K562 (cell line): ENCODE results near the gene GBF1. TPM values are rescaled to one million over a fixed set of nuclear protein-coding genes. Genes with fewer than 3 reads are reported as not detected.

Experiments used
- ATAC-seq: fragments of 200-7000 bp; cut with Tn5 transposase; 3 replicates; pipeline ENCODE4 v1.9.1; 2020; ENCODE audit warnings: moderate library complexity
- BruUV-seq: library from RNA; stranded (reverse); fragments of 400-500 nt; replicated peaks from 2 replicates; lab custom pipeline; 2021; lab: Mats Ljungman, UMichigan
- CTCF ChIA-PET: fragments of 300-600 bp; formaldehyde crosslinking; extraction: SDS; loops from one replicate; lab custom pipeline; 2021; ENCODE audit warnings: low intra/inter-chr PET ratio; lab: Yijun Ruan, JAX
- POLR2A ChIA-PET: fragments of 300-600, 350-650 bp; sonication (Branson Sonifier 250); formaldehyde crosslinking; extraction: SDS; loops from one replicate; lab custom pipeline; 2021; ENCODE audit warnings: antibody characterized with exemption, inconsistent platforms; lab: Yijun Ruan, JAX
- DNase-seq, 4 experiments: peaks; one replicate each; pipeline versions ENCODE4 v3.0.0 to v3.0.0-alpha.2; 2011 to 2018; ENCODE audit warnings: low spot score in 3 of 4, mixed read lengths in 3 of 4; ENCODE audit errors: extremely low read depth in 1 of 4
- FAIRE-seq: peaks from 2 replicates; lab custom pipeline; 2011; peaks lifted over from hg19 to GRCh38; lab: Jason Lieb, UNC
- H2AFZ ChIP-seq: 2 replicates; pipeline ENCODE4 v1.6.0; 2011; ENCODE audit warnings: low read depth, low read length, control low read depth, inconsistent platforms
- H3K27ac ChIP-seq: fragments of 200-600 bp; 3 replicates; pipeline ENCODE4 v1.8.0; 2011; ENCODE audit warnings: low read depth, mild to moderate bottlenecking, control low read depth, inconsistent platforms, low read length, moderate library complexity, mixed read lengths; ENCODE audit errors: extremely low read depth
- H3K27me3 ChIP-seq, 2 experiments: fragments of 300-600 bp in 1 of 2; 2 replicates in 1 of 2; 3 replicates in 1 of 2; pipeline versions ENCODE4 v1.6.0 to v1.8.0; 2011; ENCODE audit warnings: inconsistent platforms in 2 of 2, low read length in 2 of 2, mild to moderate bottlenecking in 1 of 2, mixed read lengths in 1 of 2, moderate library complexity in 1 of 2; ENCODE audit not compliant: control insufficient read depth in 2 of 2, insufficient read depth in 2 of 2
- H3K36me3 ChIP-seq: fragments of 300-600 bp; 3 replicates; pipeline ENCODE4 v1.8.0; 2011; ENCODE audit warnings: mild to moderate bottlenecking, low read length, inconsistent platforms; ENCODE audit not compliant: control insufficient read depth, insufficient read depth
- H3K4me1 ChIP-seq, 2 experiments: fragments of 200-600 bp in 1 of 2; replicated peaks in 1 of 2; 2 replicates in 1 of 2; 3 replicates in 1 of 2; pipeline versions ENCODE4 v1.5.1 to v1.8.0; 2011; ENCODE audit warnings: inconsistent platforms in 2 of 2, low read length in 2 of 2, mild to moderate bottlenecking in 1 of 2, mixed read lengths in 1 of 2, moderate library complexity in 1 of 2; ENCODE audit not compliant: control insufficient read depth in 2 of 2, insufficient read depth in 2 of 2
- H3K4me2 ChIP-seq: 2 replicates; pipeline ENCODE4 v1.6.1; 2011; ENCODE audit warnings: low read length, control low read depth, inconsistent platforms, mixed read lengths; ENCODE audit not compliant: insufficient read depth
- H3K4me3 ChIP-seq: fragments of 200-600 bp; sonication (generic), shearing (Covaris generic); 2 replicates; pipeline ENCODE4 v1.5.1; 2016; ENCODE audit warnings: control low read depth, inconsistent platforms
- H3K79me2 ChIP-seq: fragments of 200-600 bp; 3 replicates; pipeline ENCODE4 v1.8.0; 2011; ENCODE audit warnings: low read length, inconsistent platforms; ENCODE audit not compliant: control insufficient read depth, insufficient read depth
- H3K9ac ChIP-seq, 2 experiments: 2 replicates each; pipeline versions ENCODE4 v1.6.0 to v1.6.1; 2011; ENCODE audit warnings: low read depth in 2 of 2, low read length in 2 of 2, control low read depth in 1 of 2, inconsistent platforms in 1 of 2, mild to moderate bottlenecking in 1 of 2, mixed read lengths in 1 of 2; ENCODE audit not compliant: insufficient read depth in 1 of 2
- H3K9me1 ChIP-seq: one replicate; pipeline ENCODE4 v1.6.0; 2011; ENCODE audit warnings: inconsistent platforms, mild to moderate bottlenecking, low read length, moderate library complexity; ENCODE audit not compliant: control insufficient read depth, insufficient read depth
- H3K9me3 ChIP-seq: replicated peaks from 2 replicates; pipeline ENCODE4 v1.5.1; 2011; ENCODE audit warnings: low read depth, low read length, inconsistent platforms; ENCODE audit not compliant: control insufficient read depth, insufficient read depth
- H4K20me1 ChIP-seq: replicated peaks from 2 replicates; pipeline ENCODE4 v1.6.1; 2011; ENCODE audit warnings: low read length, inconsistent platforms, mixed read lengths; ENCODE audit not compliant: control insufficient read depth, insufficient read depth
- CHD4 ChIP-seq: fragments of 200-600 bp; sonication (generic); IDR thresholded peaks from 3 replicates; pipeline ENCODE4 v1.6.1; 2012; ENCODE audit warnings: low read depth, mild to moderate bottlenecking, mixed read lengths, low read length, inconsistent platforms; ENCODE audit not compliant: insufficient read depth, insufficient replicate concordance, poor library complexity, severe bottlenecking
- E2F1 ChIP-seq: sonication (generic); formaldehyde crosslinking; IDR thresholded peaks from 2 replicates; pipeline ENCODE4 v1.8.1; 2023; ENCODE audit warnings: mild to moderate bottlenecking, missing genetic modification reagents, moderate library complexity
- ETV5 ChIP-seq: sonication (generic); formaldehyde crosslinking; IDR thresholded peaks from 2 replicates; pipeline ENCODE4 v1.4.0; 2020; ENCODE audit warnings: low read depth, mild to moderate bottlenecking, missing genetic modification reagents
- ILF3 ChIP-seq: fragments of 450-650 bp; IDR thresholded peaks from 2 replicates; pipeline ENCODE4 v1.6.1; 2018; ENCODE audit warnings: antibody characterized with exemption, mild to moderate bottlenecking, moderate library complexity, borderline replicate concordance
- NCOA2 ChIP-seq, 2 experiments: fragments of 450-650 bp; IDR thresholded peaks; 2 replicates each; pipeline ENCODE4 v1.6.1; 2018; ENCODE audit warnings: mild to moderate bottlenecking in 2 of 2, moderate library complexity in 1 of 2; ENCODE audit not compliant: partially characterized antibody in 2 of 2
- PTBP1 ChIP-seq: fragments of 200-400 bp; formaldehyde crosslinking; IDR thresholded peaks from 2 replicates; pipeline ENCODE4 v1.6.1; 2017; ENCODE audit warnings: low read depth, low read length
- XRCC5 ChIP-seq: fragments of 200-400 bp; formaldehyde crosslinking; IDR thresholded peaks from 2 replicates; pipeline ENCODE4 v1.6.1; 2017; ENCODE audit warnings: low read depth, mild to moderate bottlenecking, low read length
- ZNF121 ChIP-seq: sonication (generic); formaldehyde crosslinking; conservative IDR thresholded peaks from 2 replicates; pipeline ENCODE4 v1.8.0; 2022; ENCODE audit warnings: missing genetic modification reagents
- ZNF518B ChIP-seq: fragments of 250-450 bp; sonication (Bioruptor Pico); IDR thresholded peaks from 2 replicates; pipeline ENCODE4 v1.5.0; 2021; ENCODE audit warnings: mild to moderate bottlenecking, moderate library complexity
- ZNF583 ChIP-seq: fragments of 250-450 bp; sonication (Bioruptor Pico); IDR thresholded peaks from 2 replicates; pipeline ENCODE4 v1.4.0; 2020
- ZNF707 ChIP-seq: fragments of 250-450 bp; sonication (Bioruptor Pico); conservative IDR thresholded peaks from 2 replicates; pipeline ENCODE4 v1.8.0; 2022; ENCODE audit warnings: inconsistent platforms, mild to moderate bottlenecking, moderate library complexity
- ZNF830 ChIP-seq: fragments of 250-450 bp; sonication (Bioruptor Pico); IDR thresholded peaks from 2 replicates; pipeline ENCODE4 v1.5.0; 2021; ENCODE audit warnings: mild to moderate bottlenecking
- WGBS: fragments of 100-300 bp; shearing (Covaris generic); methylation state at CpG from one replicate; pipeline ENCODE4 v1.1.6; 2016; ENCODE audit warnings: low coverage, mixed read lengths; ENCODE audit not compliant: insufficient coverage; ENCODE audit errors: missing lambda C conversion rate; 5-methylcytosine and 5-hydroxymethylcytosine counted together
- in situ Hi-C: fragments of 300-500 bp; cut with MboI; formaldehyde crosslinking; loops from 4 replicates; pipeline ENCODE4 v1.15.0; 2018; ENCODE audit warnings: inconsistent platforms, mixed read lengths
- intact Hi-C: fragments of 100-400 bp; cut with micrococcal nuclease; formaldehyde crosslinking; loops from 2 replicates; pipeline ENCODE4 v1.14.2; 2022
- polyA plus RNA-seq, 8 experiments: library from polyadenylated mRNA; depleted of rRNA in 4 of 8; stranded (reverse) in 5 of 8; unstranded in 3 of 8; fragments of >200 nt; fragmentation: Nextera tagmentation in 2 of 8; fragmentation: Illumina TruSeq in 1 of 8; extraction: Ambion mirVana in 2 of 8; extraction: Trizol in 1 of 8; gene quantifications; 2 replicates each; pipeline versions ENCODE4 v1.2.1 to v1.2.3, GENCODE V29; 2011 to 2014; ENCODE audit warnings: inconsistent platforms in 1 of 8, missing spikeins in 1 of 8
- total RNA-seq, 7 experiments: library from RNA; depleted of rRNA in 6 of 7; stranded (reverse); fragments of >200 nt in 6 of 7; fragmentation: Illumina TruSeq in 2 of 7; extraction: Trizol in 2 of 7; gene quantifications; 2 replicates each; pipeline versions ENCODE4 v1.2.1 to v1.2.3, GENCODE V29; 2011 to 2021; ENCODE audit warnings: low replicate concordance in 1 of 7
- TF ChIP-seq, protein P1 (sequence below): fragments of 250-450 bp; sonication (Bioruptor Pico); IDR thresholded peaks from 2 replicates; pipeline ENCODE4 v1.5.0; 2021
- TF ChIP-seq, protein P2 (sequence below): fragments of 450-650 bp; conservative IDR thresholded peaks from 2 replicates; pipeline ENCODE4 v1.6.1; 2016; ENCODE audit warnings: missing genetic modification characterization, low read depth, mild to moderate bottlenecking, missing compliant biosample characterization, moderate library complexity

Gene GBF1
- total and polyA plus RNA-seq, 9 of the 15 experiments (the other 6 are each of a cell fraction or from before 2014, with no cell fraction given) = 0.69 to 28.0 (median 10.3) TPM

GRCh38 chr10:102394079-102394800, 148.9 kb downstream of the GBF1 start:
- CTCF ChIA-PET = interaction anchor here (0.8 to 0.9 kb wide), 3 partner anchors 29 to 85 kb away, joined by 3 to 4 read pairs (median 3); no protein-coding TSS in a partner anchor
- under 1% methylated on average over 34 of the region's 71 CpGs for WGBS
- FAIRE-seq (peak; percentile 84), DNase-seq (peak; percentile 87 to 93 (median 90)), ATAC-seq (peak; percentile 93)
- peak overlapping the region; percentile 88 for H2AFZ ChIP-seq
- intact Hi-C loops = loop anchor here (1.0 kb wide), 2 partner anchors 85 to 189 kb away; no protein-coding TSS in a partner anchor
- no TSS peak for BruUV-seq
- peaks cover 7% of the 10 kb centered on the region; the same call in 1 of the 3 replicates for H3K79me2 ChIP-seq
- H3K9me1 ChIP-seq = no peaks in the 10 kb centered on the region
- H3K9ac ChIP-seq = peak overlapping the region; percentile 63 to 92; a peak in 3 of 4 replicates
- peak overlapping the region; percentile 78 for H3K4me3 ChIP-seq
- peaks cover 12% of the 10 kb centered on the region; the same call in 1 of the 3 replicates for H3K36me3 ChIP-seq
- no peaks in the 10 kb centered on the region for H3K9me3 ChIP-seq
- no peaks in the 10 kb centered on the region for H3K27me3 ChIP-seq
- H4K20me1 ChIP-seq = no peaks in the 10 kb centered on the region
- H3K4me1 ChIP-seq = peaks cover 14 to 40% of the 10 kb centered on the region in 2 experiments; a peak in 4 of 5 replicates
- peak overlapping the region; percentile 66 for H3K27ac ChIP-seq
- peak overlapping the region; percentile 99 for H3K4me2 ChIP-seq
- POLR2A ChIA-PET = interaction anchor here (0.6 to 1.9 kb wide), 3 partner anchors 28 to 227 kb away, joined by 3 to 6 read pairs (median 3); no protein-coding TSS in a partner anchor
- in situ Hi-C loops = loop anchor here (25.0 kb wide), 1 partner anchor 193 kb away; no protein-coding TSS in a partner anchor
- TF ChIP-seq ZNF121 (CRISPR knock-in tag) (no peak), PTBP1 (no peak), ZNF583 (CRISPR knock-in tag) (no peak), XRCC5 (0 out of 2 replicates have a peak, but pooled peaks have one; percentile 42), ILF3 (no peak), ZNF518B (CRISPR knock-in tag) (no peak), ETV5 (no peak; the same call in 1 of the 2 replicates), NCOA2 (IDR thresholded peaks at IDR 0.05; ENCODE audit: partially characterized antibody in 2 of 2) (no peak), ZNF707 (CRISPR knock-in tag) (no peak), ZNF830 (CRISPR knock-in tag) (no peak), CHD4 (no peak), E2F1 (CRISPR knock-in tag) (no peak)
- TF ChIP-seq, protein P1, sequence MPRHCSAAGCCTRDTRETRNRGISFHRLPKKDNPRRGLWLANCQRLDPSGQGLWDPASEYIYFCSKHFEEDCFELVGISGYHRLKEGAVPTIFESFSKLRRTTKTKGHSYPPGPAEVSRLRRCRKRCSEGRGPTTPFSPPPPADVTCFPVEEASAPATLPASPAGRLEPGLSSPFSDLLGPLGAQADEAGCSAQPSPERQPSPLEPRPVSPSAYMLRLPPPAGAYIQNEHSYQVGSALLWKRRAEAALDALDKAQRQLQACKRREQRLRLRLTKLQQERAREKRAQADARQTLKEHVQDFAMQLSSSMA = no peak
- TF ChIP-seq, protein P2, sequence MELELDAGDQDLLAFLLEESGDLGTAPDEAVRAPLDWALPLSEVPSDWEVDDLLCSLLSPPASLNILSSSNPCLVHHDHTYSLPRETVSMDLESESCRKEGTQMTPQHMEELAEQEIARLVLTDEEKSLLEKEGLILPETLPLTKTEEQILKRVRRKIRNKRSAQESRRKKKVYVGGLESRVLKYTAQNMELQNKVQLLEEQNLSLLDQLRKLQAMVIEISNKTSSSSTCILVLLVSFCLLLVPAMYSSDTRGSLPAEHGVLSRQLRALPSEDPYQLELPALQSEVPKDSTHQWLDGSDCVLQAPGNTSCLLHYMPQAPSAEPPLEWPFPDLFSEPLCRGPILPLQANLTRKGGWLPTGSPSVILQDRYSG (tag) = no peak
